GM18517 (cell line): Measurements from ENCODE around the gene ING3.

Source experiments
- ATAC-seq: cut with Tn5 transposase; IDR thresholded peaks from one replicate; pipeline ENCODE4 v1.9.1; 2021; ENCODE audit warnings: mild to moderate bottlenecking, moderate library complexity; ENCODE audit not compliant: unreplicated experiment

Gene ING3

GRCh38 chr7:120988591-120989256 lies 38.1 kb downstream of the ING3 start, which contains the start of gene CPED1:
TSS of gene CPED1 (plus strand) at chr7:120988711. CDS start at chr7:120989622, 911 bp downstream.
- ATAC-seq, result no peak

- no peak for ATAC-seq
These were observed 39.0 kb downstream of the ING3 start for GRCh38 chr7:120989257-120990220.

- peak; percentile 15 for ATAC-seq
These were observed 40.0 kb downstream of the ING3 start for GRCh38 chr7:120990468-120991118.

- ATAC-seq, result peak; percentile 31
These were observed 40.6 kb downstream of the ING3 start for GRCh38 chr7:120991161-120991560.

- ATAC-seq, result no peak
These were observed 41.0 kb downstream of the ING3 start for GRCh38 chr7:120991581-120991980.

GRCh38 chr7:120992272-120992964 lies 41.8 kb downstream of the ING3 start:
- ATAC-seq, result no peak

GRCh38 chr7:120992965-120993494 lies 42.5 kb downstream of the ING3 start:
- ATAC-seq, result no peak

GRCh38 chr7:120993553-120994191 lies 43.1 kb downstream of the ING3 start:
- no peak for ATAC-seq

GRCh38 chr7:120994512-120995410 lies 44.2 kb downstream of the ING3 start:
- ATAC-seq, result no peak

GRCh38 chr7:120995654-120996053 lies 45.1 kb downstream of the ING3 start:
- no peak for ATAC-seq

GRCh38 chr7:120996333-120996987 lies 45.9 kb downstream of the ING3 start:
- no peak for ATAC-seq

- ATAC-seq, result no peak
These were observed 46.4 kb downstream of the ING3 start for GRCh38 chr7:120996988-120997345.

- no peak for ATAC-seq
These were observed 47.4 kb downstream of the ING3 start for GRCh38 chr7:120997882-120998474.

- no peak for ATAC-seq
These were observed 47.9 kb downstream of the ING3 start for GRCh38 chr7:120998520-120998919.

- no peak for ATAC-seq
These were observed 48.5 kb downstream of the ING3 start for GRCh38 chr7:120998996-120999565.

- no peak for ATAC-seq
These were observed 49.8 kb downstream of the ING3 start for GRCh38 chr7:121000081-121000983.
